HG03442 (cell line): ENCODE data around the gene SUPT6H.
"Not testable (repeated sequence)": the region's sequence is repeated elsewhere in the genome, so short reads cannot be mapped to it uniquely, and the experiment has no call there.

ENCODE experiments used
- ATAC-seq: cut with Tn5 transposase; IDR thresholded peaks from one replicate; pipeline ENCODE4 v1.9.1; 2021; ENCODE audit warnings: mild to moderate bottlenecking, moderate library complexity; ENCODE audit not compliant: unreplicated experiment

SUPT6H gene

DNA sequence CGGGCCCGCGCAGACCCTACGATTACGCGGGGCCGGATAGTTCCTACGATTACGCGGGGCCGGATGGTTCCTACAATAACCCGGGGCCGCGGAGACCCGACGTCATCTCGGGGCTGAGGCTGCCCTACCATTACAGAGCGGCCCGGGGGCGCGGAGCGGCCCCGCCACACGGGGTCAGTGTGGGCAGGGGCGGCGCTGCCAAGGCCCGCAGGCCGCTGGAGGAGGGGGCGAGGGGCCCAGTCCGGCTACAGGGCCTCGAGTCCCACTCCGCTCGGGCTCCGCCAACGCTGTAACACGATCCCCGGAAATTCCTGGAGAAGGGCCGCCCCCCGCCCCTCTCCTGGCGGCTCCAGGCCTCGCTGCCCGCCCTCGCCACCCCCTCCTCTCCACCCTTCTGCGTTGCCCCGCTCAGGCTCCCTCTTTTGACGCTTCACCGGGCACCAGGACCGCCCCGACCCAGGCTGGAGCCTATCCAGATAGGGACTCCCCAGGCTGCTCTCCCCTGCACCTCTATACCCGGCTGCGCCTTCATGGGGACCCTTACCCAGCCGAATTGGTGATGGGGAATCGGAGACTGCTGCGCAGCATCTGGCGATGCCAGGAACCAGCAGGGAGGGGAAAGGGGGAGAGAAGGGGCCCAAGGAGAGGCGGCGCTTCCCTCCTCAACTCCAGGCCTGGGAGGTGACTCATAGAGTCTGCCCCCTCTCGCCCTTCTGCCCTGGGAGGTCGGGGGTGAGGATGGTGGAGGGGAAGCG, 55.8 kb downstream of the SUPT6H start, which contains the start of gene RAB34:
TSS of gene RAB34 (minus strand) at position 291 of the 755 bp plus-strand sequence. CDS start 602 bp downstream, outside the sequence.
- ATAC-seq: no peak

DNA sequence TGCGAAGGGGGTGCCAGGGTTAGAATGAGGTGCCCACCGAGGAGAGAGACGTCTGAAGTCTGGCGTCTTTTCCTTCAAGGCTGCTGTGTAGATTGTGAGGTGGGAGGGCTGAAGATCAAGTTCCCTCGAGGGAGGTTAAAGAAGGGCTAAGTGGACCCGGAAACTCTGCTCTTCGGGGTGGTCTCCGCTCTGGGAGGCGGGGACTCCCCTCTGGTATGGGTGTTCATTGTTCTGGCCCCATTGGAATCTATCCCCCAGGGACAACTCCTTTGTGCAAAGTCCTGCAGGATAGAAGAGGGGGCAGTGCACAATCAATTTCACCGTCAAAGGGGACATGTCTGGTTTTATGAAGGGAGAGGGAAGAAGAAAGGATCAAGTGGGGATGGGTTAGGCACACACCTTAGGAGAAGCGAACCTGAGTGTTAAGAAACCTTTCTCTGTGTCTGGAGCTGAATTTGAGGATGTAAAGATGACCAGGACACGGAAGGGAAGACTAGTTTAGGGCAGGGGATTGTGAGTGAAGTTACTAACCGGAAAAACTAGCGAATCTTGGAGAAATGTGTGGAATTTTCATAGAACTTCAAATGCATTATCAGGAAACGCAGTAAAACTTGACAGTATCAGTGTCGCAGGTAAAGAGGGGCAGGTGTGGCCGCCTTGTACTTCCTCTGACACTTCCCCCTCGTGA, 56.5 kb downstream of the SUPT6H start:
- ATAC-seq: no peak

DNA sequence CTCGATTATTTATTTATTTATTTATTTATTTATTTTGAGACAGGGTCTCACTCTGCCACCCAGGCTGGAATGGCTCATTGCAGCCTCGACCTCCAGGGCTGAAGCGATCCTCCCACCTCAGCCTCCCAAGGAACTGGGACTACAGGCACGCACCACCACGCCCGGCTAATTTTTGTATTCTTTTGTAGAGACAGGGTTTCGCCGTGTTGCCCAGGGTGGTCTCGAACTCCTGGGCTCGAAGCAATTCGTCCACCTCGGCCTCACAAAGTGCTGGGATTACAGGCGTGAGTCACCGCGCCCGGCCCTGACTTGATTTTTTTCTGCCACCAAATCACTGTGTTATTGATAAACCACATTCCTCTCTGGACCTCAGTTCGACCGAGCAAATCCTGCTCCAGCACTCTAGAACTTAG, 57.0 kb downstream of the SUPT6H start:
- ATAC-seq: no peak

DNA sequence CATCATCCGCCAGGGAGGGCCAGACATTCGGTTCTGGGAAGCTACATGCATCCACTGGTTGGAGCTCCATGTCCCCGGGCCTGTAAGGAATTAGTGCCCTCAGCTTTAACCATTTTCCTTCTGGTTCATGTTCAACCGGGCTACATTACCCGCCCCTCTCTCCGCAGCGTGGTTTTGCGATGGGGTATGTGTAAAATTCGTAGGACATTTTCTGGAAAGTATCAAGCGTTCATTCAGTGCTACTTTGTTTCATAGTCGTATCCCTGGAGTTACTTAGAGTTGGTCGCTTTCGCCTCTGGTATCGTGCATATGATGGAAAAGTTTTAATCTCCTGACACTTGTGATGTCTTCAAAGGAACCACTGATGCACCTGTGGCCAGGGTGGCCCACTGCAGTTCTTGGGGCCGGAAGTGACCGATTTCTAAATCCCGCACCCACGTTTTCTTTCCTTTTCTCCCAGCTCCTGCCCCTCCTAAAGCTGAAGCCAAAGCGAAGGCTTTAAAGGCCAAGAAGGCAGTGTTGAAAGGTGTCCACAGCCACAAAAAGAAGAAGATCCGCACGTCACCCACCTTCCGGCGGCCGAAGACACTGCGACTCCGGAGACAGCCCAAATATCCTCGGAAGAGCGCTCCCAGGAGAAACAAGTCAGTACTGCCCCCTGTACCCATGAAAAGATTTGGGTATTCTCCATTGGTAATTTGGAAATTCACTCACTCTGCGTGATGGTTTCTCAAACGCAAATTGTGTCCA, 58.4 kb downstream of the SUPT6H start:
- ATAC-seq: no peak

DNA sequence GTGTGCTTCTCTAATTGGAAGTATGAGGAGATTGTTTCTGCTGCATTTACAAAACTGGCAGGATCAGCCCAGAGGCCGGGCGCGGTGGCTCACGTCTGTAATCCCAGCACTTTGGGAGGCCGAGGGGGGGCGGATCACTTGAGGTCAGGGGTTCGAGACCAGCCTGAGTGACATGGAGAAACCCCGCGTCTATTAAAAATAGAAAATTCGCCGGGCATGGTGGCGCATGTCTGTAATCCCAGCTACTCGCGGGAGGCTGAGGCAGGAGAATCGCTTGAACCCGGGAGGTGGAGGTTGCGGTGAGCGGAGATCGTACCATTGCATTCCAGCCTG, 59.0 kb downstream of the SUPT6H start:
- not testable (repeated sequence) for ATAC-seq

DNA sequence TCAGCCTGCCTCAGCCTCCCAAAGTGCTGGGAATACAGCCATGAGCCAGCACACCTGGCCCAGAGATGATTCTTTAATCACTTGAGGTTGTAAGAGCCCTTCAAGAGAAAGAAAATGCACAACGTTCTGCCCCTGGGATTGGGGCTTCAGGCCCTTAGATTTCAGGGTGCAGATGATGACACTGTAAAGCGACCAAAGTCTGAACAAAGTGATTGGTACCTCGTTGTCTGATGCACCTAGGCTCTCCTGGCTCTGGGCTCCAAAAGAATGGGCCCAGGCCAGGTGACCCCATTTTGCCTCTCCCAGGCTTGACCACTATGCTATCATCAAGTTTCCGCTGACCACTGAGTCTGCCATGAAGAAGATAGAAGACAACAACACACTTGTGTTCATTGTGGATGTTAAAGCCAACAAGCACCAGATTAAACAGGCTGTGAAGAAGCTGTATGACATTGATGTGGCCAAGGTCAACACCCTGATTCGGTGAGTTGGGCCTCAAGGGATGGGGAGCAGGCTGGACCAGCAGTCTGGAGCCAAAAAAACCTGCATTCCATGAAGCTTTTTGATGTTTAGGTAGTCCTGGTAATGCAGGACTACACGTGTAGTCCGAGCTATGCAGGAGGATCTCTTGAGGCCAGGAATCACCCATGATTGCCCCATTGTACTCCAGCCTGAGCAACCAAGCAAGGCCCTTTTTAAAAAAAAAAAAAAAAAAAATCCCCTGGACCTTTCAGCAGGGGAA, 60.6 kb downstream of the SUPT6H start:
- no peak for ATAC-seq

DNA sequence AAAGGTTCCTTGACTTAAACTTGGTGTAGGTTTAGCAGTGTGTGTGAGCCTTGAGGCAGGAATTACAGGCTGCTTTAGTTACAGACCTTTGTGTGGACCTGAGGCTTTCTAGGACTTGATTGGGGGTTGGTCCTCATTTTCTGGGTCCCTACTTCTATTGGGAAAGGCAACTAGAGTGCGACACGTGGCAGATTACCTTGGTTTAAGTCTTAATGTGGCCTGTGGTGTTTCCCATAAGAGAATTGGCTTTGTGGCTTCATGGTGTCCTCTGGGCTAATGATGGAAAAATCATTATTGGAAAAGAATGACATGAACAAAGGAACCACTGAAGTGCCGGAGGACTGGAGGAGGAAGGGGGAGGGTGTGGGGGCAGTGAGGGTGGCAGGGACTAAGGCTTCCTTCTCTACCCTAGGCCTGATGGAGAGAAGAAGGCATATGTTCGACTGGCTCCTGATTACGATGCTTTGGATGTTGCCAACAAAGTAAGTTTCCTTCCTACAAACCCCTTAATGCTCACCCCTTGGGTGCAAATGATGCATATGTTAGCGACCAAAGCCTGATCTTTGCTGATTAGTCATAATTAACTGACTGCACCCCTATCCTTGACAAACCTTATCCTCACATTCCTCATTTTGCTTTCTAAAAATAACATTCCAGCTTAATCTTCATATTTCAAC, 61.3 kb downstream of the SUPT6H start:
- ATAC-seq: no peak

DNA sequence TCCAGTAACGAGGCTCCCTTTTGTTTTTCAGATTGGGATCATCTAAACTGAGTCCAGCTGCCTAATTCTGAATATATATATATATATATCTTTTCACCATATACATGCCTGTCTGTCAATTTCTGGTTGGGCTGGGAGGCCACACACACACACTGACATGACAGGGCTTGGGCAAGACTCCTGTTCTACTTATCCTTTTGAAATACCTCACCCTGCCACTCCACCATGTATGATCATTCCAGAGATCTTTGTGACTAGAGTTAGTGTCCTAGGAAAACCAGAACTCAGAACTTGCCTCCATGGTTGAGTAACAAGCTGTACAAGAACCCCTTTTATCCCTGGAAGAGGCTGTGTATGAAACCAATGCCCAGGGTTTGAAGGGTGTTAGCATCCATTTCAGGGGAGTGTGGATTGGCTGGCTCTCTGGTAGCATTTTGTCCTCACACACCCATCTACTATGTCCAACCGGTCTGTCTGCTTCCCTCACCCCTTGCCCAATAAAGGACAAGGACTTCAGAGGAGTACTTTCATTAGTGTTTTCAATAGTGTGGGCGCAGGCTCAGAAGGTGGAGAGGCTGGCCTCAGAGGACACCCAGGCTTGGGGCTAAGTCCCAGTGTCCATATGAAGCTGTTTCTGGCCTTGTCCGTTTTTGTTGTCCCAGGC, 62.0 kb downstream of the SUPT6H start:
- not testable (repeated sequence) for ATAC-seq

DNA sequence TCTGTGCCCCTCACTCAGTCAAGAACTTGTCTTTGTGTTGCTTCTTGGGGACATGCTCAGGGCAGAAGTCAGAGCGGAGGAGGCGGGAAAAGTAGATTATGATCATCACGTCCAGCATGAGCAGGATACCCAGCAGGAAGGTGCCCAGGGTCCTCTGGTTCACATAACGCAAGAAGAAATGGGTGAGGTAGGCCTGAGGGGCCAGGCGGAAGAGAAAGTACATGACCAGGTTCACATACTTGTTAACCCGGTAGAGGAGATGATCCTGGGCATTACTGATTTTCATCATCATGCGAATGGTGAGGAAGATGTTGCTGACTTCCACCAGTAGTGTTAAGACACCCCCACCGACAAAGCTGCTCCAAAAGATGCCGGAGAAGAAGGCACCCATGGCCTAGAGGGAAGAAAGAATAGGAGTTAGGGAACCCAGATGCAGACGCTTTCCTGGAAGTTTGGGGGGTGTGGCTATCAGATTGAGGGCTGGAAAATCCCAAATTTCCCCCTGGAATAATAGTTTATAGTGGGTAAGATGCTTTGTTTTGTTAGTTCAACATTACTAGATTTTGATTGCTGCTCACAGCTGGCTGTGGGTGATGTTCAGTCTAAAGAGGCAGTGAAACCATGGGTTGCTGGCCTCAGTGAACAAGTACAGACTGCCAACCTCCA, 62.6 kb downstream of the SUPT6H start:
- no peak for ATAC-seq

DNA sequence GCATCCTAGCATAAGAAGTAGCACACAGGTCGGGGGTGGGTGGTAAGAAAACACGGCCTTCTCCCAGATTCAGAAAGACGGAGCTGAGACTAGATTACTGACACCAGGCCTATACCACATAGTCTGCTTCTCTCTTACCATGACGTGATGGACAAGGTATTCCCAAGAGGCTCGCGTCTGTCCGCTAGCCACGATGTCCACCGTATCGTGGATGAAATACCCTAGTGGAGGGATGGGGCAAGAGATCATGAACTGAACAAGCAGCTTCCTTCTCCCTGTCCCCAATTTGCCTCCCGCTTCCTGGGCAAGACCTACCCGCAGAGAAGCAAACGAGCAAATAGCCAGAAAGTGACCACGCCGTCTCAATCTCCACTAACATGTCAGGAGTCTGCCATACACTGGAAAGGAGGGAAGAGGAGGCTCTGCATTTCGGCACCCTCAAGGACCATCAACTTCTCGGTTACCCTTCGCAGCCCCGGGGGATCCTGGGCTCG, 63.2 kb downstream of the SUPT6H start:
- no peak for ATAC-seq

DNA sequence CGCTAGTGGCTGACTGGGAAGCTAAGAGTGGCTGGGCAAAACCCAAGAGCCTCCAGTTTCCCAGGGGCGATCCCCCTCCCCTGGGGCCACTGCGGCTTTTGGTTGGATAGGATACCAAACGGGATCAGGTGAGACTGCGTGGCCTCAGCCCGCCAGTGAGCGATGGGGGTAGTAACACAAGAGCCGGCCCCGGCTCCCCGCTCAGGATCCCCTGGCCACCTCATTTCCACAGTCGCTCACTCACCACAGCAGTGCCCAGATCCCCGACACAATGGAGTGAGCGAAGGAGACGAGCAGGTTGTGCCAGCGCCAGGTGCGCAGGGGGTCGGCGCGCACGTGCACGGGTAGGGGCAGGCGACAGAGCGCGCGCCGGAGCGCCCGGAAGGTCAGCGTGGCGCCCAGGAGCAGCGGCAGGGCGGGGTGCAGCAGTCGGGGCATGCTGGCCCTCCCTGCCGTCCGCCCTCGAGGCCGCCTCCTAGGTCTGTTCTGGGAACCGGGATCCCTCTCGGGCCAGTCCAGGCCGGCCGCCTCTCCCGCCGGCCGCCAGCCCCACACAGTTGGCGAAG, 63.7 kb downstream of the SUPT6H start:
- peak; percentile 4 for ATAC-seq

DNA sequence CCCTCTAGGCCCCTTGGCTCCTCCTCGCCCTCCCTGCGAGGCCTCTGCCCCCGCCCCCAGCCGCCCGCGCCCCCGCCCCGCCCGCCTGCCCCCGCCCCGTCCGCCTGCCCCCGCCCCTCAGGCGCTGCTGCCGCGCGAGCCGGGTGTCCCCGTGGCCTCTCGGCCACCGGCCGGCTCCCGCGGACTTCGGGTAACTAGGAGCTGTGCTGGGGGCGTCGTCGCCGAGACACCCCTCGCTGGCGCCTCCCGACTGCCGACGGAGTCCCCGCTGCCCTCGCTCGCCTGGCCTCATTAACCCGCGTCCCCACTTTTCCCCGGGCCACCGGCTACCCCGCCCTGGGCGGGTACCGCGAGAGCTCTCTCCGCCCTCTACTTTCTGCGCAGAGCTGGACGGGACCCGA, 64.2 kb downstream of the SUPT6H start, which contains the start of gene TLCD1:
TSS of gene TLCD1 (minus strand) at position 8 of the 401 bp plus-strand sequence. CDS start 136 bp downstream, outside the sequence.
- peak; percentile 6 for ATAC-seq

DNA sequence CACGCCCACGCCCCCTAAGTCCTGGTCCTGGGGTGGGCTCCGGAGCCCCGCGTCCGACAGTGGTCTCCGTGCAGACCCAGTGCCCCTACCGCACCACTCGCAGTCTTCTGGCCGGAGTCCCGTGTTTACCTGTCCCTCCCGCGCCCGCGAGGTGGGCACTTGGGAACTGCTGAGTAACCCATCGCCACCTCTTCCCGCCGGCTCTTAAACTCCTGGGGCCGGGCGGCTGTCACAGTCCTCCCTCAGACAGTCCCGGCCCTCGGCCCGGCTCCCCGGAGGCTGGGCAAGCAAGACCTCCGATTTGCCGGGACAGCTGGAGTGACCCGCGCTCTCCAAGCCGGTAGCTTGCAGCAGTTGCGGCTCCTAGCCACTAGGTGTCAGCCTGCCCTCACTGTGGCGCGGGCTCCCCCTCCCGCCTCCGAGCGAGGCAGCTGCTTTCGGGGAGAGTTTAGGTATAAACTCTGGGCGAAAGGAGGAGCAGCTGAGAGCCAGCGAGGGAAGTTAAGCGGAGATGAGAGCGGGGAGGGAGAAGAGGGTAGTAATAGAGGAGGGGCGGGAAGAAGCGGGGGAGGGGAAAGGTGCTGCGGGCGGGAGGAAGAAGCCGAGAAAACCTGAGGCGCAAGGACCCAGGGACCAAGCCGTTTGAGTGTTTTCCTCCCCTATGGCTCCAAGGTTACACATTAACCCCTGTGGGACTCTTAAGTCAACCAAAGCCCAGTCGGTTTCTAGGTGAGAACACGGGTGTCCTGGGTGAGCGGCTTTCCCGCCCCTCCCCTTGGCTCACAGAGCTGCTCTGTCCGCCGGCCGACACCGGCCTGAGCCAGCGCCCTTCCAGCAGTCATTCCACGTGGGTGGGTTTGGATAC, 64.9 kb downstream of the SUPT6H start:
- peak; percentile 39 for ATAC-seq

DNA sequence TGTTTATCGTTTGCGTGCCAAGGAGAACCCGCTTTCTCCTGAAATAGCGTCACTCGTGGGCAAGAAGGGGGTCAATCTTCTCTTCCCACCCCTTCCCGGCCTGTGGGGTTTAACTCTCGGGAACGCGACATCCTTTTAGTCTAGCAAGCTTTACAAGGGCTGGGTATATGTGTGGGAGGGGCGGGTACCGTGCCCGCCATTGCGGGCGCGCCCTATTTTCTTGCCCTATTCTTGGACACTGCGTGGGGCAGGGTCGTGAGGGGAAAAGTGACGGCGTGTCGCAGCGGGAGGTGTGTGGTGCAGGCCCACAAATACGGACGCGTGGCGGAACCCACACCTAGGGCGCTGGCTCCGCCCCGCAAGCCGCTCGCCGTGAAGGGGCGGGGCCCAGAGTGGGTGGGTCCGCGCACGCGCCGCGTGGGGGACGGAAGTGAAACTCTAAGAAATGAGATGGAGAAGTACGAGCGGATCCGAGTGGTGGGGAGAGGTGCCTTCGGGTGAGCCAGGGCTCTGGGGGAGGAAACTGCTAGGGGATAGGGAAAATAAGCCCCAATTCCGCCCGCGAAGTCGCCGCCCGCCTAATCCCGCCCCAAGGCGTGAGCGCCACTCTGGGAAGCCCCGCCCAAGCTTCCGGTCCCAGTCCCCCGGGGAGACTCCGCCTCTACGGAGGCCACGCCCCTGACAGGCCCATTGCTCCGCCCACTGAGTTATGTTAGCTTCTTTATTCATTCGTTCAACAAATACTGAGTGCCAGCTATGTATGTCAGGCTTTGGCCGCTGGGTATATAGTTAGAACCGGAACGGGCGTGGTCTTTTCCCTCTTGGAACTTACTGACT, 66.6 kb downstream of the SUPT6H start, which contains the start of gene NEK8:
TSS of gene NEK8 (plus strand) at position 425 of the 837 bp plus-strand sequence. CDS start at position 451, 26 bp downstream.
- ATAC-seq: peak; percentile 35

DNA sequence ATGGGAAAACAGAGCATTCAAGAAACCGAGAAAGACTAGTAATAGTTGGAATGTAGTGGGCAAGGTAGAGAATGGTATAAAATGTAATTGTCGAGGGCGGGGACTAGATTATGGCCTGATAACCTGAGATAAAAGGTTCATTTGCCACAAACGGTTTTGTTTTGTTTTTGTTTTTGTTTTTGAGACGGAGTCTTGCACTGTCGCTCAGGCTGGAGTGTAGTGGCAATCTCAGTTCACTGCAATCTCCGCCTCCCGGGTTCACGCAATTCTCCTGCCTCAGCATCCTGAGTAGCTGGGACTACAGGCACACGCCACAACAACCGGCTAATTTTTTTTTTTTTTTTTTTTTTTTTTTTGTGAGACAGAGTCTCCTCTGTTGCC, 67.9 kb downstream of the SUPT6H start:
- no peak for ATAC-seq

DNA sequence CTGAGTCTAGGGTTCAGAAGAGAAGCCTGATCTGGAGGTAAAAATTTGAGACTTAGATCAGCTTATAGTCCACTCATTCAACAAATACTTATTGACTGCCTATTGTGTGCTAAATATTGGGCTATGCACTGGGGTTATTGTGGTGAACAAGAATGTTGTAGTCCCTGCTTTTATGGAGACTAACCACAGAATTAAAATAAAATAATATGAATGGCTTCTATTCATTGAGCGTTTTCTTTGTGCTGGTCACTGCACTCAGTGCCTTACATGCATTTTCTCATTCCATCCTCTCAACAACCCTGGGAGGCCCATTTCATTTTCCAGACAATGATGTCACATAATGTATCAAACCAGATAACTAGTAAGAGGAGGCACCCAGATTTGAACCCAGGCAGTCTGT, 71.3 kb downstream of the SUPT6H start:
- ATAC-seq: no peak

DNA sequence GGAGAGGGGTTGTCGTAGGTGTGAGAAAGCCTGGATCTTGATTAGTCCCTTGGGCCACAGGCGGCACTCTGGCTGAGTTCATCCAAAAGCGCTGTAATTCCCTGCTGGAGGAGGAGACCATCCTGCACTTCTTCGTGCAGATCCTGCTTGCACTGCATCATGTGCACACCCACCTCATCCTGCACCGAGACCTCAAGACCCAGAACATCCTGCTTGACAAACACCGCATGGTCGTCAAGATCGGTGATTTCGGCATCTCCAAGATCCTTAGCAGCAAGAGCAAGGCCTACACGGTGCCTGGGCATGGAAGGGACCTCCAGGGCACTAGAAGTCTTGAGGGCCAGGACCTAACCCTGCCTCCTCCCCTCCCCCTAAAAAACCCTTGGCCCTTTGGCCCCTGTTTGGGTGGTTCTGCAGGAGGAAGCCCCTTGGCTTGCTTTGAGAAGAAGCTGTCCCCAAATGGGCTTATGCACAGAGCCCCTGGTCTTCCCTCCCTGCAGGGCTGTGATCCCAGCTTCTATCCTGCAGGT, 72.8 kb downstream of the SUPT6H start:
- no peak for ATAC-seq
